NT2/D1 (cell line): ENCODE measurements around the gene CELF4.

Experiments
- DNase-seq: peaks from one replicate; pipeline ENCODE4 v3.0.0-alpha.2; 2011; ENCODE audit warnings: low read depth, low spot score
- H3K27me3 ChIP-seq: 2 replicates; pipeline ENCODE4 v1.6.0; 2011; ENCODE audit warnings: mild to moderate bottlenecking; ENCODE audit not compliant: insufficient read length, insufficient read depth
- H3K36me3 ChIP-seq: 2 replicates; pipeline ENCODE4 v1.6.1; 2011; ENCODE audit warnings: mild to moderate bottlenecking, low read length, mixed read lengths; ENCODE audit not compliant: insufficient read depth, insufficient read length
- H3K4me1 ChIP-seq: 2 replicates; pipeline ENCODE4 v1.5.1; 2011; ENCODE audit not compliant: insufficient read depth, insufficient read length
- H3K4me3 ChIP-seq: 2 replicates; pipeline ENCODE4 v1.5.1; 2011; ENCODE audit warnings: low read depth; ENCODE audit not compliant: insufficient read length
- H3K9ac ChIP-seq: 2 replicates; pipeline ENCODE4 v1.6.0; 2011; ENCODE audit warnings: low read depth; ENCODE audit not compliant: insufficient read length
- H3K9me3 ChIP-seq: 2 replicates; pipeline ENCODE4 v1.5.1; 2011; ENCODE audit warnings: mild to moderate bottlenecking, low read length; ENCODE audit not compliant: insufficient read depth
- SUZ12 ChIP-seq: IDR thresholded peaks from 2 replicates; pipeline ENCODE4 v1.6.1; 2011; ENCODE audit not compliant: insufficient read length, insufficient read depth; ENCODE audit errors: extremely low read depth
- YY1 ChIP-seq: IDR thresholded peaks from 2 replicates; pipeline ENCODE4 v1.6.1; 2011; ENCODE audit not compliant: insufficient read length, insufficient read depth
- ZNF274 ChIP-seq: IDR thresholded peaks from 2 replicates; pipeline ENCODE4 v1.6.1; 2011; ENCODE audit warnings: mild to moderate bottlenecking, low read depth, low read length

Gene CELF4

GRCh38 chr18:37343542-37343851 is 222.1 kb downstream of the CELF4 start:
- no peak for TF ChIP-seq YY1
- TF ChIP-seq SUZ12 = no peak
- TF ChIP-seq ZNF274 = no peak
- peaks cover 16% of the 10 kb centered on the region for H3K4me1 ChIP-seq
- no peak overlapping the region for H3K9ac ChIP-seq
- H3K4me3 ChIP-seq = no peak overlapping the region
- H3K9me3 ChIP-seq = no peaks in the 10 kb centered on the region
- DNase-seq = no peak
- peaks cover 29% of the 10 kb centered on the region for H3K27me3 ChIP-seq
- no peaks in the 10 kb centered on the region for H3K36me3 ChIP-seq

GRCh38 chr18:37341473-37342086 is 224.0 kb downstream of the CELF4 start:
- no peak for TF ChIP-seq SUZ12
- no peak for TF ChIP-seq YY1
- TF ChIP-seq ZNF274 = no peak
- Histone ChIP-seq H3K36me3 (no peaks in the 10 kb centered on the region), H3K9me3 (no peaks in the 10 kb centered on the region), H3K27me3 (peaks cover 24% of the 10 kb centered on the region), H3K4me1 (peaks cover 11% of the 10 kb centered on the region), H3K4me3 (no peak overlapping the region), H3K9ac (no peak overlapping the region)
- DNase-seq = no peak

GRCh38 chr18:37341016-37341415 is 224.6 kb downstream of the CELF4 start:
- no peak overlapping the region for H3K4me3 ChIP-seq
- no peaks in the 10 kb centered on the region for H3K9me3 ChIP-seq
- DNase-seq = no peak
- TF ChIP-seq SUZ12 = no peak
- H3K27me3 ChIP-seq = peaks cover 24% of the 10 kb centered on the region
- H3K36me3 ChIP-seq = no peaks in the 10 kb centered on the region
- peaks cover 11% of the 10 kb centered on the region for H3K4me1 ChIP-seq
- H3K9ac ChIP-seq = no peak overlapping the region

GRCh38 chr18:37339701-37340215 is 225.8 kb downstream of the CELF4 start:
- Histone ChIP-seq H3K27me3 (peaks cover 18% of the 10 kb centered on the region), H3K9me3 (no peaks in the 10 kb centered on the region), H3K4me1 (peaks cover 11% of the 10 kb centered on the region), H3K4me3 (no peak overlapping the region), H3K36me3 (no peaks in the 10 kb centered on the region), H3K9ac (no peak overlapping the region)
- TF ChIP-seq YY1 = no peak
- no peak for TF ChIP-seq SUZ12
- TF ChIP-seq ZNF274 = no peak
- DNase-seq = no peak

- no peak for DNase-seq
- H3K4me3 ChIP-seq = no peak overlapping the region
- no peaks in the 10 kb centered on the region for H3K36me3 ChIP-seq
- TF ChIP-seq YY1 (no peak), ZNF274 (no peak), SUZ12 (no peak)
- no peaks in the 10 kb centered on the region for H3K9me3 ChIP-seq
- no peak overlapping the region for H3K9ac ChIP-seq
- peaks cover 7% of the 10 kb centered on the region for H3K4me1 ChIP-seq
- H3K27me3 ChIP-seq = peaks cover 4% of the 10 kb centered on the region
These were observed 228.9 kb downstream of the CELF4 start for GRCh38 chr18:37336568-37337285.

- Histone ChIP-seq H3K27me3 (no peaks in the 10 kb centered on the region), H3K36me3 (no peaks in the 10 kb centered on the region), H3K9ac (no peak overlapping the region), H3K9me3 (no peaks in the 10 kb centered on the region), H3K4me1 (peaks cover 7% of the 10 kb centered on the region), H3K4me3 (no peak overlapping the region)
- DNase-seq = no peak
- no peak for TF ChIP-seq ZNF274
- TF ChIP-seq SUZ12 = no peak
- TF ChIP-seq YY1 = no peak
These were observed 230.2 kb downstream of the CELF4 start for GRCh38 chr18:37335409-37335736.

GRCh38 chr18:37334631-37335408 is 230.8 kb downstream of the CELF4 start:
- Histone ChIP-seq H3K4me1 (peaks cover 5% of the 10 kb centered on the region), H3K9ac (no peak overlapping the region), H3K36me3 (no peaks in the 10 kb centered on the region), H3K9me3 (no peaks in the 10 kb centered on the region), H3K4me3 (no peak overlapping the region), H3K27me3 (no peaks in the 10 kb centered on the region)
- no peak for DNase-seq
- TF ChIP-seq SUZ12 (no peak), YY1 (no peak), ZNF274 (no peak)
